Rectal smooth muscle tissue (tissue), 1 donor: ENCODE measurements around the gene AHDC1.
"Not testable (repeated sequence)": the region's sequence is repeated elsewhere in the genome, so short reads cannot be mapped to it uniquely, and the experiment has no call there.

Experiments used
- H3K27ac ChIP-seq: one replicate; pipeline ENCODE4 v1.7.0; 2013; ENCODE audit warnings: low read depth, low read length, inconsistent platforms
- H3K27me3 ChIP-seq: one replicate; pipeline ENCODE4 v1.7.0; 2013; ENCODE audit warnings: low read length; ENCODE audit not compliant: control insufficient read depth, insufficient read depth
- H3K36me3 ChIP-seq: one replicate; pipeline ENCODE4 v1.7.0; 2013; ENCODE audit warnings: low read length; ENCODE audit not compliant: control insufficient read depth, insufficient read depth
- H3K4me1 ChIP-seq: one replicate; pipeline ENCODE4 v1.7.0; 2013; ENCODE audit warnings: low read length; ENCODE audit not compliant: control insufficient read depth, insufficient read depth
- H3K4me3 ChIP-seq: one replicate; pipeline ENCODE4 v1.7.0; 2013; ENCODE audit warnings: low read length
- H3K9ac ChIP-seq: one replicate; pipeline ENCODE4 v1.7.0; 2013; ENCODE audit warnings: low read length

Gene AHDC1

GRCh38 chr1:27513528-27513927 is 90.4 kb downstream of the AHDC1 start:
- H3K36me3 ChIP-seq: no peaks in the 10 kb centered on the region
- H3K27me3 ChIP-seq: no peaks in the 10 kb centered on the region
- no peak overlapping the region for H3K27ac ChIP-seq
- no peak overlapping the region for H3K9ac ChIP-seq
- H3K4me3 ChIP-seq: no peak overlapping the region
- no peaks in the 10 kb centered on the region for H3K4me1 ChIP-seq

DNA sequence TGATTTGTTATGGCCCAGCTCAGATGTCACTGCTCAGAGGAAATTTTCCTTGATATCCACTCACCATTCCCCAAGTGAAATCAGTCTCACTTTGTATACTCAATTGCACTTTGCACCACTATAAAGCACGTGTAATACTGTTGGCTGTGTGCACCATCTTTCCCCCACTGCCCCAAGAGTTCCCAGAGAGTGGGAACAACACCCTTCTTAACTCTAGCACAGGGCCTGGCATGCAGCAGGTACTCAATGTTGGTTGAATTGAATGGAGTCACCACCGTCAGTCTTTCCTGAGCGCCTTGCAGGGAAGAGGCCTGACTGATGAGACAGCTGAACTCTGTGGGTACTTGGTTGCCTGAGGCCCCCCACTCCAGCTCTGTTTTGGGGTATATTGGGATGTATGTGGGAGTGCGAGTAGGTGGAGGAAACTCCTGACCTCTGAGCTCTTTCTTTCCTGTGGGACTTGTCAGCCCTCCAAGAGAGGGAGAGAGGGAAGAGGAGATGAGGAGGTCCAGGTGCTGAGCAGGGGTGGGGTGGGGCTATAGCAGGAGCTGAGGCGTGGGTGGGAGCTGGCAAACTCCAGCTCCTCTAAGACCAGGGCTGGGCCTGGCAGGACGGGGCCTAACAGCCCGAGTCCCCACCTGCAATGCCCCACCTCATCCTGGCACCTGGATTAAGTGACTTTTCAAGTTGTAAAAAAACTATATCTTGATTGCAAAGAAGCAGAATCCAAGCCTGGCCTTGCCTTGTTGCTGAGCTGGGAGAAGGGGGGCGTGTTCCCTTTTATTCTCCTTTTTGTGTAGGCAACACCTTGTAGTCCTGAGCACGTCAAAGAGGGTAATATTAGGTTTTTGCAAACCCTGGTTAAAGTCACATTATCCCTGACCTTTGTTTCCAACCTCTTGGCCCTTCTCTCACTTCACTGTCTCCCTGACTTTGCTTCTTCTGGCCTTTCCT is 94.5 kb downstream of the AHDC1 start:
- Histone ChIP-seq H3K27ac (no peak overlapping the region), H3K4me1 (peaks cover 12% of the 10 kb centered on the region), H3K27me3 (no peaks in the 10 kb centered on the region), H3K9ac (no peak overlapping the region), H3K4me3 (no peak overlapping the region), H3K36me3 (no peaks in the 10 kb centered on the region)

- H3K27ac ChIP-seq: no peak overlapping the region
- no peaks in the 10 kb centered on the region for H3K36me3 ChIP-seq
- no peaks in the 10 kb centered on the region for H3K27me3 ChIP-seq
- H3K9ac ChIP-seq: no peak overlapping the region
- H3K4me1 ChIP-seq: peaks cover 19% of the 10 kb centered on the region
- no peak overlapping the region for H3K4me3 ChIP-seq
Measured at GRCh38 chr1:27507960-27508665, 95.8 kb downstream of the AHDC1 start.

GRCh38 chr1:27506703-27507102 is 97.2 kb downstream of the AHDC1 start:
- H3K4me3 ChIP-seq: no peak overlapping the region
- no peaks in the 10 kb centered on the region for H3K27me3 ChIP-seq
- peaks cover 19% of the 10 kb centered on the region for H3K4me1 ChIP-seq
- H3K36me3 ChIP-seq: no peaks in the 10 kb centered on the region
- H3K27ac ChIP-seq: no peak overlapping the region
- H3K9ac ChIP-seq: no peak overlapping the region

GRCh38 chr1:27505420-27505680 is 98.6 kb downstream of the AHDC1 start:
- Histone ChIP-seq H3K4me3 (no peak overlapping the region), H3K36me3 (no peaks in the 10 kb centered on the region), H3K27me3 (no peaks in the 10 kb centered on the region), H3K9ac (no peak overlapping the region), H3K27ac (peak overlapping the region; percentile 97), H3K4me1 (peaks cover 19% of the 10 kb centered on the region)

- Histone ChIP-seq H3K27ac (peak overlapping the region; percentile 97), H3K27me3 (no peaks in the 10 kb centered on the region), H3K4me1 (peaks cover 19% of the 10 kb centered on the region), H3K4me3 (peak overlapping the region; percentile 34), H3K9ac (no peak overlapping the region), H3K36me3 (no peaks in the 10 kb centered on the region)
Measured at GRCh38 chr1:27504588-27505419, 99.1 kb downstream of the AHDC1 start.

DNA sequence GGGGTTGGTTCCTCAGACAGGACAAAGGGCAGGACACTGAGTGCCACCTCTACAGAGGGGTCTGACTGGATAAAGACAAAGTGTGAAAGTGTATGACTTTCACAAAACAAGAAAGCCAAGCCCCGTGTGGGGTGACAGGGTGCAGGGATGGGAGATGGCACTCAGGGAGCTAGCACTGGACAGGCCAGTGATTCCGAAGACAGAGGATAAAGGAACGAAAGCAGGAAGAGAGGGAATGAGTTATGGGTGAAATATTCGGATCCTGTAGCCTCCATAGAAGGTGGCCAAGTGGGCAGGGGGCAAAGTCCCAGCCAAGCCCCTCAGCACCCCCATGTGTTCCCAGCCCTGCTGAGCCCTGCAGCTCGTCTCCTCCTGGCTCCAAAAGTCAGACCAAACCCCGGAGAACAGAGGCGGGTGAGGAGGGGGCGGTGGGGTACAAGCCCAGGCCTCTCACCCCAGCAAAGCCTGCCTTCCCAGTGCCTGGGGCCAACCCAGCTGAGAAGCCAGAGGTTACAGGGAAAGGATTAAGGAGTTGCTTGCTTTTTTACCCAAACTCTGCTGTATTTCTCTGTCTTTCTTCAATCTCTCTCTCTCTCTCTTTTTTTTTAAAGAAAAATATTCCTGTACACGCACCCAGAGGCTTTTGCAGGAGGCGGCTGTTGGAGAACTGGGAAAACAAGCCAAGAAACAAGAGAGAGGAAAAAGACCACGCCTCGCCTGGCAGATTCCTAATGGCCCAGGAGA is 99.9 kb downstream of the AHDC1 start:
- peak overlapping the region; percentile 42 for H3K4me3 ChIP-seq

DNA sequence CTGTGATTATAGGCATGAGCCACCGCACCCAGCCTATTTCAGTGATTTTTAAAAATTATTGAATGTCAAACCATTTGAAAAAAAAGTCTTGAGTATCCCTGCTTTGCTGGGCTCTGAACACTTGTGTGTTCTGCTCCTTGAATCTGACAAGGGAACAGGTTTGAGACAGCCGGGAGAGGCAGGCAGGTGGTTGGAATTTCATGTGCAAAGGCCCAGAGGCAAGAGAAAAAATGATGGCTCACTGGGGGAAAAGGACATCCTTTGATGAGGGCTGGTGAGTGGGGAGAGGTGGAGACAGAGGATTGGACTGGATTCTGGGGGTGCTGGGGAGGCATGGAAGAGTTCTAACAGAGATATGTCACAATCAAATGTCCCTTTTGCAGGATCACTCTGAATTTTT is 100.9 kb downstream of the AHDC1 start:
- Histone ChIP-seq H3K36me3 (no peaks in the 10 kb centered on the region), H3K27ac (peak overlapping the region; percentile 51), H3K4me3 (no peak overlapping the region), H3K27me3 (no peaks in the 10 kb centered on the region), H3K9ac (no peak overlapping the region), H3K4me1 (peaks cover 19% of the 10 kb centered on the region)

More for the DNA sequence above, 99.9 kb downstream of the AHDC1 start:
- Histone ChIP-seq H3K36me3 (no peaks in the 10 kb centered on the region), H3K4me1 (peaks cover 19% of the 10 kb centered on the region), H3K9ac (peak overlapping the region; percentile 71), H3K27me3 (no peaks in the 10 kb centered on the region), H3K27ac (peak overlapping the region; percentile 97)

GRCh38 chr1:27501159-27501558 is 102.8 kb downstream of the AHDC1 start:
- not testable (repeated sequence) for H3K27me3 ChIP-seq, H3K4me3 ChIP-seq, H3K27ac ChIP-seq, H3K9ac ChIP-seq, H3K36me3 ChIP-seq
- peaks cover 23% of the 10 kb centered on the region for H3K4me1 ChIP-seq

DNA sequence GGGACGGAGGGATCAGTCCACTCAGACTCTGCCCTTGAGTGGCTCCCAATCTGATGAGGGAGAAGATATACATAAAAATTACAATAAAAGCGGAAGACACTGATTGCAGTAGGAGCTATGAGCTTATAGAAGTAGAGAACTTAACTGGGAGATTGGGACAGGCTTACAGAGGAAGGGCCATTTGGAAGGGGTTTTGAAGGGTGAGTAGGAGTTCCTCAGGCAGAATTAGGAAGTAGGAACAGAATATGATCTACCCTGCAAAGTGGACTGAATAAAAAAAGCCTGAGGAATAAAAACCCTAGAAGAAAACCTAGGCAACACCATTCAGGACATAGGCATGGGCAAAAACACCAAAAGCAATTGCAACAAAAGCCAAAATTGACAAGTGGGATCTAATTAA is 104.8 kb downstream of the AHDC1 start:
- Histone ChIP-seq H3K4me1 (peaks cover 9% of the 10 kb centered on the region), H3K27ac (no peak overlapping the region), H3K36me3 (no peaks in the 10 kb centered on the region), H3K27me3 (no peaks in the 10 kb centered on the region), H3K9ac (no peak overlapping the region), H3K4me3 (no peak overlapping the region)

DNA sequence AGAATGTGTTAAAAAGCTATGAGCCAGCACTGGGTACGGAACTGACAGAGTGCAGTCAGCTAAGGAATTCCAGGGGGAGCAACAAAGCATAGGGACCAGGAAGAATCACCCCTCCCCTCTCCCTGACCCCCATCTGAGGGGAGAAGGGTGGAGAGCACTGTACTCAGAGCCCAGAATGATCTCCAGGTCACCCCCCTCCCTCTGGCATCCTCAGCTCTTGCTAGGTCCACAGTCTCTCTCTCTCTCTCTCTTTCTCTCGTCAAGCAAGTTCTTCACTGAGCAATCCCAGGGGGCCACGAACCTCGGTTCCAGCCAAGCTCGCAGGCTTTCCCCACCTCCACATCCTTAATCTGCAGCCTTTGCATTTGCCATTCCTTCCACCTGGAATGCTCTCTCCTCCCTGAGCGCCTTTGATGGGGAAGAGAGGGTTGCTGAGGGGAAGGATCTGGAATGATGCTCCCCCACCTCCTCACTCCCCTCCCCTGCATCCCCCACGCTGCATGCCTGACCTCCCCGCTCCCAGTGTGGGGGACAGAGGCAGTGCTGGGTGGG is 107.3 kb downstream of the AHDC1 start:
- Histone ChIP-seq H3K36me3 (no peaks in the 10 kb centered on the region), H3K4me1 (peaks cover 15% of the 10 kb centered on the region), H3K4me3 (no peak overlapping the region), H3K27ac (no peak overlapping the region), H3K27me3 (no peaks in the 10 kb centered on the region), H3K9ac (no peak overlapping the region)
